HG03060 (cell line): ENCODE measurements around the gene LDLRAD3.

ENCODE experiments used
- ATAC-seq: cut with Tn5 transposase; IDR thresholded peaks from one replicate; pipeline ENCODE4 v1.9.1; 2021; ENCODE audit warnings: low read depth, moderate number of reproducible peaks; ENCODE audit not compliant: unreplicated experiment

Gene LDLRAD3

GRCh38 chr11:35927104-35927503 lies 16.8 kb upstream of the LDLRAD3 start:
- no peak for ATAC-seq

GRCh38 chr11:35927682-35928081 lies 16.2 kb upstream of the LDLRAD3 start:
- ATAC-seq: no peak

- ATAC-seq: no peak
These were observed 15.0 kb upstream of the LDLRAD3 start for GRCh38 chr11:35928688-35929395.

- ATAC-seq: no peak
These were observed 13.4 kb upstream of the LDLRAD3 start for GRCh38 chr11:35930466-35930865.

- no peak for ATAC-seq
These were observed 11.7 kb upstream of the LDLRAD3 start for GRCh38 chr11:35932121-35932520.

GRCh38 chr11:35932681-35933319 lies 11.1 kb upstream of the LDLRAD3 start:
- no peak for ATAC-seq

DNA sequence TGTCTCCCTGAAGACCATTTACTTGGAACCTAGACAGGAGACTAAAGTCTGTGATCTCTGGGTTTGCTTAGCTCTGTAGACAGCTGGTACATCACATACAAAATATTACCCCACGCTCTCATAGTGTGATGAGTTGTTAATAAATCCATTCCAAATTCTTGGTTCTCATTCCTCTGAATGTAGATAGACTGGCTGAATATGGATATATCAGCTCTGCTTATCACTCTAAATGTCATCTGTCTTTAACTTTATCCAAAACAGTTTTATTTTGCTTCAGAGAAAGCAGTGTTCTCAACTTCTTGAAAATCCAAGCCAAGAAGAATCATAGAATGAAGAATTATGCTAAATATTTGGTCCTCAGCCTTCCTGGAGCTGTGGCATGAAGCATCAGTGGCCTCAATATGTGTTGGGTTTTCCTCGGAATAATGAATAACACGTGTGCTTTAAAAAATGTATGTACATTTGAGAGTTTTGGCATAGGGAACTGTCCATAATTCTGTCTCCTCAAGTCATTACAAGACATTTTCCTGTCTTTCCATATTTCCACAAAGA lies 10.5 kb upstream of the LDLRAD3 start:
- ATAC-seq: no peak

DNA sequence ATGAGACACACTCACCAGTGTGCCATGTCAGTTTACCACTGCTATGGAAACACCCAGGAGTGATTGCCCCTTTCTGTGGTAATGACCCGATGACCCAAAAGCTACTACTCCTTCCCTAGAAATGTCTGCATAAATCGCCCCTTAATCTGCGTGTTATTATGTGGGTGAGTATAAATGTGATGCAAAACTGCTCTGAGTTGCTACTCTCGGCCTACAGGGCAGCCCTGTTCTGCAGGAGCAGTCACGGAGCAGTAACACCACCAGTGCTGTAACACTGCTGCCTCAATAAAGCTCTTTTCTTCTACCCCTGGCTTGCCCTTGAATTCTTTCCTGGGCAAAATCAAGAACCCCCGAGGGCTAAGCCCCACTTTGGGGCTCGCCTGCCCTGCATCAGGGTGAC lies 9.6 kb upstream of the LDLRAD3 start:
- ATAC-seq: no peak

DNA sequence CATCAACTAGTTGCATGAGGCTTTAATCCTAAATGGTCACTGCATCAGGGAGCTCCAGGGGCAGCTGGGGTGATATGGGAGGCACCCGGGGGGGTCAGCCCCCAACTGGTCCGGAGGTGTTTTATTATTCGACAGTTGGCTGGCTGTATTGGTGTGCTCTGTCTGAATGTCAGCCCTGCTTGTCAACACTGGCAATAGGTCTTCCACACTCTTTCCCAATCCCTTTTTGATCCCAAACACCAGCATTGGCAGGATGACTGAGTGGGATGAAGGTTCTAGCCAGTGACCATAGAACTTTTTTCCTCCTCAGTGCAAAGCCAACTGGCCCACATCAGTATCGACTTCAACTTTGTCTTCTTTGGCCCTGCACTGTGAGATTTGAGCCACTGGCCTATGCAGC lies 8.9 kb upstream of the LDLRAD3 start:
- ATAC-seq: no peak

DNA sequence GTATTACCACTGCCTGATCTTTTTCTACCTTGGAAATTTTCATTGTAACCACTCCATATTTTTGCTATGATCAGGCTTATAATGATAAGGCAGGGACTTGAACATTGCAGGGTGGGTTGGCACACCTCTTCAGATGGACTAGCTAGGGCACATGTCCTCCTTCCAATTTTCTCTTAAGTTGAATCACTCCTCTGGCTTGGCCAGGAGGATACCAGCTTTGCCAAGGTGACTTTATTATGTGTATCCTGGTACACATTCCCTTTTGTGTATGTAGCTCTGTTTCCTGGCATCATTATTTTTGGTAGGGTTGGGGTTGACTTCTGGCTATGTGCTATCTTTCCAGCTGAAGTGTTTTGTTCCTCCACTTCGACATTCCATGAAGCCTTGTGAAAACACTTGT lies 8.5 kb upstream of the LDLRAD3 start:
- no peak for ATAC-seq

- no peak for ATAC-seq
These were observed 6.8 kb upstream of the LDLRAD3 start for GRCh38 chr11:35937111-35937510.

GRCh38 chr11:35937700-35938099 lies 6.2 kb upstream of the LDLRAD3 start:
- ATAC-seq: no peak

- ATAC-seq: no peak
These were observed 5.6 kb upstream of the LDLRAD3 start for GRCh38 chr11:35938231-35938630.

GRCh38 chr11:35943309-35943708 lies 553 bp upstream of the LDLRAD3 start:
- ATAC-seq: no peak

- ATAC-seq: no peak
These were observed 758 bp downstream of the LDLRAD3 start for GRCh38 chr11:35944503-35945136.

GRCh38 chr11:35945137-35945518 lies 1.3 kb downstream of the LDLRAD3 start:
- no peak for ATAC-seq

DNA sequence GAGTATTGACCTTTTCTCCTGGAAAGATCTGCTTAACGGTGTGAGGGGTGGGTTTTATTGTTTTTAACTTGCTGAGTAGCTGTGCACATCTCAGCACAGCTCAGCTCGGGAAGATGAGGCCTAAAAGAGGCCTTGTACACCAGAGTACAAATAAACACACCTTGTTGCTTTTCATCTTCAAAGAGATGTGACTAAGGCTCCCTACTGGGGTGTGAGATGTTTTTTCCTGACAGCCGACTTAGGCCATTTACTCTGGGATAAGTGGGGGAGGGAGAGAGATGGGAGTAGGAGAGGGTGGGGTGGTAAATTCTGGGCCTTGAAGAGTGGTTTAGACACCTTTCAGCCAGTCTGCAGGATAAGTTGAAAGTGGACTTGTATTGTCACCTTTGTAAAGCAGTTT lies 2.9 kb downstream of the LDLRAD3 start:
- ATAC-seq: no peak

DNA sequence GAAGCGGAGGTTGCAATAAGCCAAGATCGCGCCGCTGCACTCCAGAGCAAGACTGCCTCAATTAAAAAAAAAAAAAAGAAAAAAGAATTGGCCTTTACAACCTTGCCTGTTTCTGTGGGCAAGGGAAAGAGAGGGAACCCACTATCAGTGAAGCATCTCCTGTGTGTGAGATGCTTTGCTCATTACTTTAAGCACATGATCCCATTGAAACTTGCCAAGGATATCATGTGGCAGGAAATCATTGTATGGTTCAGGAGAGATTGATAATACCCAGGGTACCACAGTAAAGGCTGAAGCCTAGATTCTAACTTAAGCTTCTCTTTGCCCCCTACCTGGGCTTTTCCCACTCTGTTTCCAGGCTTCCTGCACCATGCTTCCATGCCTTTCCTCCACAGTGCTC lies 3.6 kb downstream of the LDLRAD3 start:
- no peak for ATAC-seq

- ATAC-seq: no peak
These were observed 5.4 kb downstream of the LDLRAD3 start for GRCh38 chr11:35949242-35949641.

DNA sequence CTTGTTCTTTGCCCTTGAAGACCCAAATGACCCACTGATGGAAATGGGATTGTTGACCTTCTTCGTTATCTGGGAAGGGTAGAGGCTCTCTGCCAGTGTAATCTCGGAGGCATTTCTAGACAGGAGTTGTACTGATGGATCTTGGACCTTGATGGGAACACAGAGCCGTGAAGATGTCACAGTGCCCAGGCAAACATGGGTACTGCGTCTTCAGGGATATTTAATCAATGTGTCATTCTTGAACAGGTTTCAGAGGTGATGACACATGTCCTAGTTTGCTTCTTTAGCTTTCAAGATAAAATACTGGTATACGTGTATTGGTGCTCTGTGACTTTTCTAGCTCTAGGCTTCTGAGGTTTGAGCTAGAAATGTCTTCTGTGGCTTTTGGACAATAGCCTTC lies 6.2 kb downstream of the LDLRAD3 start:
- ATAC-seq: no peak

DNA sequence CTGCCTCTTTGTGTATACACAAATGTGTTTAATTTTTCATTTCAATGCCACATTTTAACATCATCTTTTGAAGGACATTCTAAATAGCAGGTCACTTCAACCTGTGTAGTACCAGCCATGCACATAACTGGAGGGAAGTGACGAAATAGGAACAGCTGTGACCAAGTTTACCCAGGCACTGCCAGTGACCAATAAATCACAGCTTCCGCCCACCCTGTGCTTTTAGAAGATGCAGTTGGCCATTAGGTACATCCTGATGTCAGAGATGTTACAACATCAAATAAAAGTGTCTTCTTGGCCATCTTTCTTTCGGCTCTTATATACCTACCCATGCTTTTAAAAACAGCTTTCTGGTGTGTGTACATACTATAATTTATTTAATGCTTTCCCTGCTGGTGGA lies 7.8 kb downstream of the LDLRAD3 start:
- no peak for ATAC-seq
